ENCODE results near the gene SIDT2. TPM values are rescaled to one million over a fixed set of nuclear protein-coding genes. Genes with fewer than 3 reads are reported as not detected.

Gene SIDT2
- polyA plus RNA-seq, 2 donors, result 8.3 to 11.3 TPM

DNA sequence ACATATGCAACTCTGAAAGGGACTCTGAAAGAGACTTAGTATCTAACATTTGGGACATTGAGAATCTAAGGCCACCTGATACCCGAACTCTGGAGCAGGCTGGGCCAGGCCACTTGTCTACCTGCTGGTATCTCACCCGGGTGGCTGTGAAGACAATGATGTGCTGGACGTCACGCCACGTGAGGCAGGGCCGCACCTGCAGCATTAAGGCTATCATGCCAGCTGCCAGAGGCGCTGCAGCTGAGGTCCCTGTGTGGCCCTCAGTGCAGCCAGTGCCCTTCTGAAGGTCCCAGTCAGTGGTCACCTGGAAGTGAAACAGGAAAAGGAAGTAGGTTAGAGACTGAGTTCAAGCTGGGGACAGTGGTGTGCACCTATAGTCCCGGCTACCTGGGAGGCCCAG lies 40.9 kb downstream of the SIDT2 start:
- Histone ChIP-seq H3K36me3 (ENCODE audit: control insufficient read depth in 2 of 2, insufficient read depth in 2 of 2, low read length in 1 of 2) (peaks cover 23 to 40% of the 10 kb centered on the region in 2 donors), H3K4me1 (ENCODE audit: control insufficient read depth in 2 of 2, insufficient read depth in 2 of 2, low read length in 1 of 2) (peaks cover 0 to 5% of the 10 kb centered on the region in 2 donors)
- WGBS, 2 donors, result 81 to 88% methylated on average over 8 of the region's 8 CpGs

DNA sequence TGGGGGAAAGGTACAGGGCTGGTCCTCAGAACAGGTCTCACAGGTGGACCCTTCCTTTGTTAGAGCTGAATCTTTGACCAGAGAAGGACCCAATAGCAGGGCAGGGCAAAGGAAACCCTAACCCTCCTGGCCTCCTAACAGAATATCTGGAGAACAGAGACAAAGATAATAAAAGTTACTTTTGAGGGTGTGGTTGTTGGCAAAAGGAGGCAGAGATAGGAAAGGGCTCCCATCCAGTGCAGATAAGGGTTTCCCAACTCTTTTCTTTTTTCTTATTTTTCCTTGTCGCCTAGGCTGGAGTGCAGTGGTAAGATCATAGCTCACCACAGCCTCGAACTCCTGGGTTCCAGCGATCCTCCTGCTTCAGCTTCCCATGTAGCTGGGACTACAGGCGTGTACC lies 41.5 kb downstream of the SIDT2 start:
- peaks cover 0 to 5% of the 10 kb centered on the region in 2 donors for H3K4me1 ChIP-seq (ENCODE audit: control insufficient read depth in 2 of 2, insufficient read depth in 2 of 2, low read length in 1 of 2)
- no peak overlapping the region for H3K4me3 ChIP-seq (ENCODE audit: low read depth in 1 of 2, low read length in 2 of 2)
- H3K27me3 ChIP-seq (ENCODE audit: control insufficient read depth in 1 of 2, insufficient read depth in 2 of 2, low read length in 2 of 2), result no peaks in the 10 kb centered on the region
- H3K36me3 ChIP-seq (ENCODE audit: control insufficient read depth in 2 of 2, insufficient read depth in 2 of 2, low read length in 1 of 2), result peaks cover 23 to 43% of the 10 kb centered on the region in 2 donors
- H3K27ac ChIP-seq (ENCODE audit: low read depth in 2 of 2, low read length in 1 of 2), result peak overlapping the region; percentile 86 to 93
- H3K9me3 ChIP-seq (ENCODE audit: control insufficient read depth in 2 of 2, insufficient read depth in 1 of 2, low read depth in 1 of 2, low read length in 1 of 2), result no peaks in the 10 kb centered on the region
- WGBS, 2 donors, result 91 to 95% methylated on average over 4 of the region's 4 CpGs

More for the DNA sequence above, 40.9 kb downstream of the SIDT2 start:
- H3K27ac ChIP-seq (ENCODE audit: low read depth in 2 of 2, low read length in 1 of 2), result peak overlapping the region; percentile 65 to 86
- H3K4me3 ChIP-seq (ENCODE audit: low read depth in 1 of 2, low read length in 2 of 2), result no peak overlapping the region
- no peaks in the 10 kb centered on the region for H3K27me3 ChIP-seq (ENCODE audit: control insufficient read depth in 1 of 2, insufficient read depth in 2 of 2, low read length in 2 of 2)
- no peaks in the 10 kb centered on the region for H3K9me3 ChIP-seq (ENCODE audit: control insufficient read depth in 2 of 2, insufficient read depth in 1 of 2, low read depth in 1 of 2, low read length in 1 of 2)

DNA sequence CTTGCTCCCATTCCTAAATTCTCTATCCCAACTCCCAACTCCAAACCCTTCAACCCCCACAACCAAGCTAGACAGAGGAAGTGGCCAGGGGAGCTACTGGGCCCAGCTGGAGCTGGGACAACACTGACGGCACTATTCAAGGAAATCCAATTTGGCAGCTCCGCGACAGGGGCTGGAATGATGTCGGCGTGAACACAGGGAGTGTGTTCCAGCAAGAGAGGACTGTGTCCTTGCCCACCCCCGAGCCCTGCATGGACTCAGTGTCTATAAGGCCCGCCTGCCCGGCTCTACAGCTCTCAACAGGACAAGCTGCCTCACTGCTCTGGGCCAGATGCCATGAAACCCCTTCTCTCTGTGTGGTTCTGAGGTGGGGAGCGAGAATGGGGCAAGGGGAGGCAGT lies 42.0 kb downstream of the SIDT2 start:
- Histone ChIP-seq H3K27me3 (ENCODE audit: control insufficient read depth in 1 of 2, insufficient read depth in 2 of 2, low read length in 2 of 2) (no peaks in the 10 kb centered on the region), H3K4me1 (ENCODE audit: control insufficient read depth in 2 of 2, insufficient read depth in 2 of 2, low read length in 1 of 2) (peaks cover 0 to 5% of the 10 kb centered on the region in 2 donors), H3K9me3 (ENCODE audit: control insufficient read depth in 2 of 2, insufficient read depth in 1 of 2, low read depth in 1 of 2, low read length in 1 of 2) (no peaks in the 10 kb centered on the region), H3K36me3 (ENCODE audit: control insufficient read depth in 2 of 2, insufficient read depth in 2 of 2, low read length in 1 of 2) (peaks cover 27 to 48% of the 10 kb centered on the region in 2 donors), H3K4me3 (ENCODE audit: low read depth in 1 of 2, low read length in 2 of 2) (no peak overlapping the region), H3K27ac (ENCODE audit: low read depth in 2 of 2, low read length in 1 of 2) (peak overlapping the region; percentile 86 to 93)
- 68 to 72% methylated on average over 9 of the region's 9 CpGs for WGBS, 2 donors

DNA sequence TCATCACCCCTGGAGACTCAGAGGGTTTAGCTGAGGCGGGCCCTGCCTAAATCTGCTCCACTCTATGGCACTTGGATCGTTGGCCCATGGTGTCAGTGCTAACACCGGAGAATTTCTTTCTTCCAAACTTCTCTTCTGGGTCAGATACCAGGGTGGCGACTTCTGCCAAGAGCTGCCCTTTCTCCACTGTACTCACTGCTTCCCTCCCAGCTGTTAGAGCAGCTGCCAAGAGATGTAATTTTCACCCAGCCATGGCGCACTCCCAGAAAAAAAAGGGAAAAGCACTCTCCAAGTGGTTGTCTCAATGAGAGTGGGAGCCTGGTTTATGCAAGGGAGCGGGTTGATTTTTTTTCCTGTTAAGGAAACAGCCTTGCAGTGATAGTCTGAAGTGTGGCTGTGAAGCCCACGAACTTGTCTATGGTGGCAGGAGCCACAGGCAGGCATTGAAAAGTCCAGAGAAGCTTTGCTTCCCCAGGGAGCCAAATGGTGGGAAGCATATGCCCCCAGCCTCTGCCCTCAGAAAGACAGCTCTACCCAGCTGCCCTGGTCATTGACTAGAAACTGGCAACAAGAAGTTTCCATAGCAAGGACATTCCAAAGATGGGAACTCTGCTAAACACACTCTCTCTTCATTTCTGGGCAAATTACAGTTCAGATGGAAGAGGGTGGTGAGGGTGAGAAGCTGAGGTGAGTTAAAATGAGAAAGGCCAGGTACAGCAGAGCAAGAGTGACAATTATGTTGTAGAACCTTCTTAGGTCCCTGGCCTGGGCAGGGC lies 42.6 kb downstream of the SIDT2 start:
- no peak overlapping the region for H3K4me3 ChIP-seq (ENCODE audit: low read depth in 1 of 2, low read length in 2 of 2)
- H3K36me3 ChIP-seq (ENCODE audit: control insufficient read depth in 2 of 2, insufficient read depth in 2 of 2, low read length in 1 of 2), result peaks cover 30 to 49% of the 10 kb centered on the region in 2 donors

DNA sequence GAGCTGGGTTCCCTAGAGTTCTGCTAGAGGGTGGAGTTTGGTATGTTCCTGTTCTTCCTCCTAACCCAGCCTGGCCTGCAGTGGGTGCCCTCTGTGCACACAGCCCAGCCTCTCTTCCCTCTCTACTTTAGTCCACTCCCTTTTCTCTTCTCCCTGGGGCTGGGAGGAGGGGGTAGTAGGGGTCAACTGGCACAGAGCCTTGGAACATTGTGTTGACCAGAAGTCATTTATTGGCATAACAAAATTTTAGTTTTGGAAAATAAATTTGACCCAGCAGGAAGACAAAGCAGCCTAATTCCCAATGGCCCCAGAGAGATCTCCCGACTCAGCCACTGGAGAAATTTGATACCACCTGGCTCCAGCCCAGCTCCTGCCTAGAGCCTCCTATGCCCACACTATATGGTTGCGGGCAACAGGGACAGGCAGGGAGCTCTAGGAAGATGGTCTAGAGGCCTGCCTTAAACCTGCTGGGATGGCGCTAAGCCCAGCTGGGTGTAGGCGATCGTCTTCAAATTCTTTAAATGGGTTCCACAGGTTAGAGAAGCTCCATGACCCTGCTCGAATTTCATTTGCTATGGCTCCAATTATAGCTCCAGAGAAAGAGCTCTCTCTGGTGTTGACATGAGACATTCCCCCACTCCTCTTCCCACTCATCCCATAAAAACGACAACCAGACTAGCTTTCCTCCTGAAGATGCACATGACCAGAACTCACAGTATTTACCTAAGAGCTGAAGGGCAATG lies 43.4 kb downstream of the SIDT2 start:
- 62 to 64% methylated on average over 7 of the region's 7 CpGs for WGBS, 2 donors
- Histone ChIP-seq H3K4me1 (ENCODE audit: control insufficient read depth in 2 of 2, insufficient read depth in 2 of 2, low read length in 1 of 2) (peaks cover 0 to 5% of the 10 kb centered on the region in 2 donors), H3K27me3 (ENCODE audit: control insufficient read depth in 1 of 2, insufficient read depth in 2 of 2, low read length in 2 of 2) (no peaks in the 10 kb centered on the region), H3K9me3 (ENCODE audit: control insufficient read depth in 2 of 2, insufficient read depth in 1 of 2, low read depth in 1 of 2, low read length in 1 of 2) (no peaks in the 10 kb centered on the region), H3K4me3 (ENCODE audit: low read depth in 1 of 2, low read length in 2 of 2) (no peak overlapping the region), H3K36me3 (ENCODE audit: control insufficient read depth in 2 of 2, insufficient read depth in 2 of 2, low read length in 1 of 2) (peaks cover 29 to 51% of the 10 kb centered on the region in 2 donors), H3K27ac (ENCODE audit: low read depth in 2 of 2, low read length in 1 of 2) (peak overlapping the region; percentile 86 to 93)

More for the DNA sequence above, 42.6 kb downstream of the SIDT2 start:
- Histone ChIP-seq H3K27me3 (ENCODE audit: control insufficient read depth in 1 of 2, insufficient read depth in 2 of 2, low read length in 2 of 2) (no peaks in the 10 kb centered on the region), H3K9me3 (ENCODE audit: control insufficient read depth in 2 of 2, insufficient read depth in 1 of 2, low read depth in 1 of 2, low read length in 1 of 2) (no peaks in the 10 kb centered on the region), H3K27ac (ENCODE audit: low read depth in 2 of 2, low read length in 1 of 2) (peak overlapping the region; percentile 86 to 93), H3K4me1 (ENCODE audit: control insufficient read depth in 2 of 2, insufficient read depth in 2 of 2, low read length in 1 of 2) (peaks cover 0 to 5% of the 10 kb centered on the region in 2 donors)
- WGBS, 2 donors, result 63 to 64% methylated on average over 7 of the region's 7 CpGs

DNA sequence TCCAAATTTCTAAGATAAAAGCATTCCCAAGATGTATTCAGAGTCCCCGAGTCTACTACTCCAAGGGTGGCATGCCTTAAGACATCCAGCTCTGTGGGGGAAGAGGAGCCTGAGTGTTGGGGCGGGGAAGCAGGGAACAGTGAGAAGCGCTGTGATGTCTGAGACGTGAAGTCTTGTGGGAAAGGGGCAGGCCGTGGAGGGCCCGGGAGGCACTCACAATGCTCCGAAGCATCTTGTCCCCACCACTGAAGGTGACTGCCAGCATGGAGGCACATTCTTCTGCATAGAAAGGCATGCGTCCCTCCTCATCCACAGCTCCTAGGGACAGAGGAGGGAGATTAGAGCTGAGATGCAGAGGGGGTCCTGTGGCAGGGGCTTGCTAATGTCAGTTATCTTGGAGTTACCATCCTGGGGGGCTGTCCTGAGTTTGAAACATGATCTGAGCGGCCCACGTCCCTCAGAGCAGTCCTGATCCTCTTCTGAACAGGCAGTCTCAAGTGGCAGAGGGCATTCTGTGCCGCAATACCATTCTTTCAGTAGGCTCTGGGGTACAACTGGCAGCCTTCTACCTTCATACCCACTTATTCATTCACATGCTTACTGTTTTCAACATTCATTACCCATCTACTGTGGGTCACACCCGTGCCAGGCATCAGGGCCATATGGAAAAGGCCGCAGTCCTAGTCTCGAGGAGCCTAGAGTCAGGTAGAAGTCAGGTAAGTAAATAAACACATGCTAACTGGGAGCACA lies 44.6 kb downstream of the SIDT2 start:
- Histone ChIP-seq H3K27ac (ENCODE audit: low read depth in 2 of 2, low read length in 1 of 2) (peak overlapping the region; percentile 34 to 57), H3K9me3 (ENCODE audit: control insufficient read depth in 2 of 2, insufficient read depth in 1 of 2, low read depth in 1 of 2, low read length in 1 of 2) (no peaks in the 10 kb centered on the region), H3K36me3 (ENCODE audit: control insufficient read depth in 2 of 2, insufficient read depth in 2 of 2, low read length in 1 of 2) (peaks cover 29 to 56% of the 10 kb centered on the region in 2 donors), H3K4me3 (ENCODE audit: low read depth in 1 of 2, low read length in 2 of 2) (no peak overlapping the region), H3K27me3 (ENCODE audit: control insufficient read depth in 1 of 2, insufficient read depth in 2 of 2, low read length in 2 of 2) (no peaks in the 10 kb centered on the region), H3K4me1 (ENCODE audit: control insufficient read depth in 2 of 2, insufficient read depth in 2 of 2, low read length in 1 of 2) (peaks cover 0 to 5% of the 10 kb centered on the region in 2 donors)
- 91 to 93% methylated on average over 14 of the region's 14 CpGs for WGBS, 2 donors

DNA sequence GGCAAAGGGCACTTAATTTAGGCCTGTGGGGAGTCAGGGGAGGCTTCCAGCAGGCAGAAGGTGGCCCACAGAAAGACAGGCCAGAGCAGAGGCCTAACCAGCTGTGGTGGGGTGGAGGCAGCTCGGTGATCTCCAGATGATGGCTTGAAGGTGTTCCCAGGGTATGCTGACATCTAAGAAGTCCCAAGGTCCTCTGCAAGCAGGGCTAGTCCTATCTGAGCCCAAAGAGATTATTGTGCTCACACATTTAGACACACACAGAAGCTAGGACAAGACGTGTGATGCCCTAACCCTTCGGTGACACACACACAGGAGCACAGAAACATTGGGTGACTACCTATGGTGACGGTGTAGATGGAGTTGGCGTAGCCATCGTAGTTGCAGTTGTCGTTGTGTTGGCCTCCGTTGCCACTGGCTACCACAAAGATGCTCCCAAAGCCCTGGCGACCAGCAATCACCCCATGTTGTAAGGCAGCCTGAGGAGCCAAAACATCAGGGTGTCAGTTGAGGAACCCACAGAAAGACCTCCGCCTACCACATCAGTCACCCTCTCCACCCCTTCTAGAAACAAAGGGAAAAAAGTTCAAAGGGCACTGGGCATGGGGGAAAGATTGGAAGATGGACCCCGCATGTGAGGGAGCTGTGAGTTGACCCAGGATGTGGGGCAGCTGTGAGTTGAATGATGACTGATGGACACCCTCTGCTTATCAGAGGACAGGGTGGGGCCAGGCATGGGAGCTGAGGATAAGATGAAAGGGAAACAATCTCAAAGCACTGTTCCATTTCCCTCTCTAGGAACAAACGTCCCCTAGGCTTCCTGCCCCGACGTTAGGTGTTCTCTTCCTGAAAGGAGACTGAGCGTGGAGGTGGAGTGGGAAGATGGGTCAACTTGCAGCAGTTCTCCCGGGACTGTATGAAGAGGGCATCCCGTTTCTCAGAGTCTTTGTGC lies 45.5 kb downstream of the SIDT2 start:
- H3K27ac ChIP-seq (ENCODE audit: low read depth in 2 of 2, low read length in 1 of 2), result peak overlapping the region in 1 of 2 donors; percentile 57
- no peaks in the 10 kb centered on the region for H3K27me3 ChIP-seq (ENCODE audit: control insufficient read depth in 1 of 2, insufficient read depth in 2 of 2, low read length in 2 of 2)
- H3K4me3 ChIP-seq (ENCODE audit: low read depth in 1 of 2, low read length in 2 of 2), result no peak overlapping the region
- peaks cover 28 to 54% of the 10 kb centered on the region in 2 donors for H3K36me3 ChIP-seq (ENCODE audit: control insufficient read depth in 2 of 2, insufficient read depth in 2 of 2, low read length in 1 of 2)
- WGBS, 2 donors, result 78 to 86% methylated on average over 17 of the region's 17 CpGs
- no peaks in the 10 kb centered on the region for H3K9me3 ChIP-seq (ENCODE audit: control insufficient read depth in 2 of 2, insufficient read depth in 1 of 2, low read depth in 1 of 2, low read length in 1 of 2)
- H3K4me1 ChIP-seq (ENCODE audit: control insufficient read depth in 2 of 2, insufficient read depth in 2 of 2, low read length in 1 of 2), result peaks cover 0 to 2% of the 10 kb centered on the region in 2 donors

DNA sequence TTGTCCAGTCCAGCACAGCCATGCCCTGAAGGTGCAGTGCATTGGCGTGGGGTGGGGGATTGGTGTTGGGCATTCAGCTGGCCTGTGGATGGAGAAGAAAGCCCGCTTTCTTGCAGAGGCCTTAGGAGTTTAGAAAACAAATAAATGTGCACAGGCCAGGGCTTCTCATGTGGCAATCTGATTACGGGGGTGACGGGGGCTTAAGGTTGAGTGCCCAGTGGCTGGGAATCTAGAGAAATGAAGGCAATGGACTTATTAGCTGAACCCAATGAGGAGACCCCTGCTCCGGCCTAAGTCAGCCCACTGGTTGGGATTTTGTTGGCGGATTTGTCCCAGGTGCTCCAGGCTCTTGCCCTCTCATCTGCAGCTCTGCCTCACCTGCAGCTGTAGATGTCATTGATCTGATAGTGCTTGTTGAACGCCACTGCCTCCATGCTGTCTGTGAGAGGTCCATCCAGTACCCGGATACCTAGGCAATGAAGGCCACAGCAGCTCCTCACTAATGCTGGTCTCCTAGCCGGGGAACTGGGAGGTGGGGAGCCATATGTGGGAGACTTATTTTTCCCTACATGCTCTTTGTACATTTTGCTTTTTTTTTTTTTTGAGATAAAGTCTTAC lies 47.1 kb downstream of the SIDT2 start:
- peaks cover 23 to 59% of the 10 kb centered on the region in 2 donors for H3K36me3 ChIP-seq (ENCODE audit: control insufficient read depth in 2 of 2, insufficient read depth in 2 of 2, low read length in 1 of 2)
- H3K4me1 ChIP-seq (ENCODE audit: control insufficient read depth in 2 of 2, insufficient read depth in 2 of 2, low read length in 1 of 2), result peaks cover 0 to 2% of the 10 kb centered on the region in 2 donors

More for the DNA sequence above, 47.1 kb downstream of the SIDT2 start:
- Histone ChIP-seq H3K27me3 (ENCODE audit: control insufficient read depth in 1 of 2, insufficient read depth in 2 of 2, low read length in 2 of 2) (no peaks in the 10 kb centered on the region), H3K4me3 (ENCODE audit: low read depth in 1 of 2, low read length in 2 of 2) (no peak overlapping the region), H3K27ac (ENCODE audit: low read depth in 2 of 2, low read length in 1 of 2) (no peak overlapping the region), H3K9me3 (ENCODE audit: control insufficient read depth in 2 of 2, insufficient read depth in 1 of 2, low read depth in 1 of 2, low read length in 1 of 2) (no peaks in the 10 kb centered on the region)
- WGBS, 2 donors, result 93 to 94% methylated on average over 9 of the region's 9 CpGs

Data from esophagus (tissue), 2 donors.